Measurements from ENCODE around the gene CXorf49.
"Not testable (repeated sequence)": the region's sequence is repeated elsewhere in the genome, so short reads cannot be mapped to it uniquely, and the experiment has no call there.

CXorf49 gene

GRCh38 chrX:71718185-71718584, at the start of gene CXorf49:
Gene CXorf49 (minus strand): TSS chrX:71718285. CDS start chrX:71718151, 134 bp downstream.
- DNase-seq (ENCODE audit: low read depth), result not testable (repeated sequence)

- DNase-seq (ENCODE audit: low read depth), result not testable (repeated sequence)
These were observed 49.0 kb upstream of the CXorf49 start for GRCh38 chrX:71767134-71767533.

- not testable (repeated sequence) for DNase-seq (ENCODE audit: low read depth)
These were observed 47.5 kb upstream of the CXorf49 start for GRCh38 chrX:71765613-71766012.

- not testable (repeated sequence) for DNase-seq (ENCODE audit: low read depth)
These were observed 46.7 kb upstream of the CXorf49 start for GRCh38 chrX:71764832-71765231.

GRCh38 chrX:71763049-71763448, 45.0 kb upstream of the CXorf49 start, which contains the start of gene CXorf49B:
Gene CXorf49B (plus strand): TSS chrX:71763349. CDS start chrX:71763424, 75 bp downstream.
- not testable (repeated sequence) for DNase-seq (ENCODE audit: low read depth)

GRCh38 chrX:71760688-71761281, 42.7 kb upstream of the CXorf49 start:
- DNase-seq (ENCODE audit: low read depth), result not testable (repeated sequence)

- not testable (repeated sequence) for DNase-seq (ENCODE audit: low read depth)
These were observed 2.3 kb upstream of the CXorf49 start for GRCh38 chrX:71720289-71720886.

- DNase-seq (ENCODE audit: low read depth), result not testable (repeated sequence)
These were observed 1.1 kb upstream of the CXorf49 start for GRCh38 chrX:71719195-71719594.

- DNase-seq (ENCODE audit: low read depth), result not testable (repeated sequence)
These were observed 1.8 kb downstream of the CXorf49 start for GRCh38 chrX:71716323-71716722.

- DNase-seq (ENCODE audit: low read depth), result not testable (repeated sequence)
These were observed 2.5 kb downstream of the CXorf49 start for GRCh38 chrX:71715551-71715950.

- DNase-seq (ENCODE audit: low read depth), result not testable (repeated sequence)
These were observed 4.0 kb downstream of the CXorf49 start for GRCh38 chrX:71714064-71714463.

- not testable (repeated sequence) for DNase-seq (ENCODE audit: low read depth)
These were observed 15.2 kb downstream of the CXorf49 start for GRCh38 chrX:71702853-71703252.

- not testable (repeated sequence) for DNase-seq (ENCODE audit: low read depth)
These were observed 19.1 kb downstream of the CXorf49 start for GRCh38 chrX:71699023-71699344.

- DNase-seq (ENCODE audit: low read depth), result not testable (repeated sequence)
These were observed 19.6 kb downstream of the CXorf49 start for GRCh38 chrX:71698299-71699022.

GRCh38 chrX:71697466-71698298, 20.4 kb downstream of the CXorf49 start:
- DNase-seq (ENCODE audit: low read depth), result not testable (repeated sequence)

- not testable (repeated sequence) for DNase-seq (ENCODE audit: low read depth)
These were observed 21.2 kb downstream of the CXorf49 start for GRCh38 chrX:71696641-71697465.

GRCh38 chrX:71679575-71680207, 38.4 kb downstream of the CXorf49 start:
- no peak for DNase-seq (ENCODE audit: low read depth)

- not testable (repeated sequence) for DNase-seq (ENCODE audit: low read depth)
These were observed 40.9 kb downstream of the CXorf49 start for GRCh38 chrX:71677195-71677594.

- not testable (repeated sequence) for DNase-seq (ENCODE audit: low read depth)
These were observed 41.9 kb downstream of the CXorf49 start for GRCh38 chrX:71676068-71676795.

- DNase-seq (ENCODE audit: low read depth), result not testable (repeated sequence)
These were observed 42.4 kb downstream of the CXorf49 start for GRCh38 chrX:71675636-71676035.

Data from fibroblast of the conjunctiva (primary cell).